Mammary epithelial cell (primary cell): ENCODE measurements around the gene IDUA.

Source experiments
- CTCF ChIP-seq, 2 donors: IDR thresholded peaks in 1 of 2; conservative IDR thresholded peaks in 1 of 2; 2 replicates each; pipeline ENCODE4 v1.5.1; 2011 to 2012; ENCODE audit warnings: inconsistent platforms in 2 of 2, low read length in 2 of 2, mild to moderate bottlenecking in 2 of 2, control low read depth in 1 of 2, low read depth in 1 of 2; ENCODE audit not compliant: insufficient read depth in 1 of 2; ENCODE audit errors: extremely low read depth in 1 of 2
- EZH2 ChIP-seq: IDR thresholded peaks from 2 replicates; pipeline ENCODE4 v1.6.1; 2012; ENCODE audit warnings: low read length, inconsistent platforms, borderline replicate concordance

DNA sequence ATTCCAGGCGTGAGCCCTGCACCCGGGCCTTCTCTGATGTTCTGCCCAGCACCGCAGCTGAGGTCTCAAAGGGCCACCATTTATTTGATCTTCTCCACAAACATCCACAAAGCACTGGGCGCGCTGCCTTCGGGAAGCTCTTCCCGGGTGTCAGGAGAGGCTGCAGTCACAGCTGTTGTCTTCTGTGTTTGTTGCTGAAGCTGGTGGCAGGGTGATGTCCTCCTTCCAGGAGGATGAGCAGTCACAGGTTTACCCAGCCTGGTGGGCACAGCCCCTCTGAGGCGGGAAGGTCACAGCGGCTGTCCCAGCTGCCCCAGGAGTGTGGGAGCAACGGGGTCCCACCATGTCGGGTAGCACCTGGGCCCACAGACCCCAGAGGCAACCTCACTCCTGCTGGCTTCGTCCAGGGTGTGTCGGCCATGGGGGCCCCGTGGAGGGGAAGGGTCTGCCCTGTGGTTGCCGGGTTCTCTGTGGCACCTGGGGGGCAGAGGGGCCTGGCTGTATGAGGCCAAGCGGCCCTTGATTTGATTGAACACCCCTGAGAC lies 52.2 kb downstream of the IDUA start:
- TF ChIP-seq CTCF (conservative IDR thresholded peaks at IDR 0.05 in 1 of 2, IDR thresholded peaks at IDR 0.05 in 1 of 2; ENCODE audit: extremely low read depth in 1 of 2, insufficient read depth in 1 of 2, low read depth in 1 of 2, low read length in 2 of 2) (no peak), EZH2 (no peak)
